ENCODE data around the gene MYO1B.

DNA sequence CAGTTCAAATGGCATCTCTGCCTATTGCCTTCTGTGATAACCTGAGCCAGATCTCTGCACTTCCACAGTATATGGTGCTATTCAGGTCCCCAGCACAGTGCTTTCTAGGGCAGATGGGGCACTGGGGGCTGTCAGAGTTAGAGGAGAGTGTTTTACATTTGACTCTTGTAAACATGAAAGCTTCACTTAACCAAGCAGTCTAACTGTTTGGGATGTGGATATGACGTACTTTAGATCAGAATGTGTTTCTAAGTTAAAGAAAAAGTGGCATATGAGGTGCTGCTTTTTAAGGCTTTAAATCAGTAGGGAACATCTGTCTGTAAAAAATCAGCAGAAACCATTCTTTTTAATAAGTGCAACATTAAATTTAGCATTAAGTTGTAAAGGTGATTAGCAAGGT lies 75.7 kb downstream of the MYO1B start:
- TF ChIP-seq, protein P1, sequence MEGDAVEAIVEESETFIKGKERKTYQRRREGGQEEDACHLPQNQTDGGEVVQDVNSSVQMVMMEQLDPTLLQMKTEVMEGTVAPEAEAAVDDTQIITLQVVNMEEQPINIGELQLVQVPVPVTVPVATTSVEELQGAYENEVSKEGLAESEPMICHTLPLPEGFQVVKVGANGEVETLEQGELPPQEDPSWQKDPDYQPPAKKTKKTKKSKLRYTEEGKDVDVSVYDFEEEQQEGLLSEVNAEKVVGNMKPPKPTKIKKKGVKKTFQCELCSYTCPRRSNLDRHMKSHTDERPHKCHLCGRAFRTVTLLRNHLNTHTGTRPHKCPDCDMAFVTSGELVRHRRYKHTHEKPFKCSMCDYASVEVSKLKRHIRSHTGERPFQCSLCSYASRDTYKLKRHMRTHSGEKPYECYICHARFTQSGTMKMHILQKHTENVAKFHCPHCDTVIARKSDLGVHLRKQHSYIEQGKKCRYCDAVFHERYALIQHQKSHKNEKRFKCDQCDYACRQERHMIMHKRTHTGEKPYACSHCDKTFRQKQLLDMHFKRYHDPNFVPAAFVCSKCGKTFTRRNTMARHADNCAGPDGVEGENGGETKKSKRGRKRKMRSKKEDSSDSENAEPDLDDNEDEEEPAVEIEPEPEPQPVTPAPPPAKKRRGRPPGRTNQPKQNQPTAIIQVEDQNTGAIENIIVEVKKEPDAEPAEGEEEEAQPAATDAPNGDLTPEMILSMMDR (IDR thresholded peaks at IDR 0.05), result no peak
- no peak for TF ChIP-seq POLR2A (IDR thresholded peaks at IDR 0.05)
